OCI-LY7 (cell line): Measurements from ENCODE around the gene LGALS1.

Experiments
- EZH2phosphoT487 ChIP-seq: fragments of 200-600 bp; sonication (generic); IDR thresholded peaks from 2 replicates; pipeline ENCODE4 v1.6.1; 2018; ENCODE audit warnings: low read depth, borderline replicate concordance, mild to moderate bottlenecking, mixed run types, antibody characterized with exemption, low read length, moderate library complexity, mixed read lengths
- TF ChIP-seq, protein P1 (sequence below): fragments of 200-600 bp; sonication (generic); conservative IDR thresholded peaks from 2 replicates; pipeline ENCODE4 v1.5.1; 2014; ENCODE audit warnings: mild to moderate bottlenecking, antibody characterized with exemption, low read length, moderate library complexity, mixed read lengths

- TF ChIP-seq, protein P1, sequence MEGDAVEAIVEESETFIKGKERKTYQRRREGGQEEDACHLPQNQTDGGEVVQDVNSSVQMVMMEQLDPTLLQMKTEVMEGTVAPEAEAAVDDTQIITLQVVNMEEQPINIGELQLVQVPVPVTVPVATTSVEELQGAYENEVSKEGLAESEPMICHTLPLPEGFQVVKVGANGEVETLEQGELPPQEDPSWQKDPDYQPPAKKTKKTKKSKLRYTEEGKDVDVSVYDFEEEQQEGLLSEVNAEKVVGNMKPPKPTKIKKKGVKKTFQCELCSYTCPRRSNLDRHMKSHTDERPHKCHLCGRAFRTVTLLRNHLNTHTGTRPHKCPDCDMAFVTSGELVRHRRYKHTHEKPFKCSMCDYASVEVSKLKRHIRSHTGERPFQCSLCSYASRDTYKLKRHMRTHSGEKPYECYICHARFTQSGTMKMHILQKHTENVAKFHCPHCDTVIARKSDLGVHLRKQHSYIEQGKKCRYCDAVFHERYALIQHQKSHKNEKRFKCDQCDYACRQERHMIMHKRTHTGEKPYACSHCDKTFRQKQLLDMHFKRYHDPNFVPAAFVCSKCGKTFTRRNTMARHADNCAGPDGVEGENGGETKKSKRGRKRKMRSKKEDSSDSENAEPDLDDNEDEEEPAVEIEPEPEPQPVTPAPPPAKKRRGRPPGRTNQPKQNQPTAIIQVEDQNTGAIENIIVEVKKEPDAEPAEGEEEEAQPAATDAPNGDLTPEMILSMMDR = no peak
- TF ChIP-seq EZH2phosphoT487 = no peak
Measured at GRCh38 chr22:37626144-37626543, 49.3 kb upstream of the LGALS1 start.
